HG03045 (cell line): ENCODE measurements around the gene ZNF121.
A peak's percentile ranks its signal among the peaks of the same experiment; 100 is the strongest.
"Not testable (repeated sequence)": the region's sequence is repeated elsewhere in the genome, so short reads cannot be mapped to it uniquely, and the experiment has no call there.

Experiments used
- ATAC-seq: cut with Tn5 transposase; IDR thresholded peaks from one replicate; pipeline ENCODE4 v1.9.1; 2021; ENCODE audit warnings: mild to moderate bottlenecking, moderate library complexity; ENCODE audit not compliant: unreplicated experiment

Gene ZNF121

GRCh38 chr19:9584073-9584833 is at the start of gene ZNF121:
ZNF121 (minus strand) TSS chr19:9584504; CDS start chr19:9568097, 16,407 bp downstream.
- ATAC-seq, result peak; percentile 89

GRCh38 chr19:9627856-9628255 is 43.6 kb upstream of the ZNF121 start:
- no peak for ATAC-seq

DNA sequence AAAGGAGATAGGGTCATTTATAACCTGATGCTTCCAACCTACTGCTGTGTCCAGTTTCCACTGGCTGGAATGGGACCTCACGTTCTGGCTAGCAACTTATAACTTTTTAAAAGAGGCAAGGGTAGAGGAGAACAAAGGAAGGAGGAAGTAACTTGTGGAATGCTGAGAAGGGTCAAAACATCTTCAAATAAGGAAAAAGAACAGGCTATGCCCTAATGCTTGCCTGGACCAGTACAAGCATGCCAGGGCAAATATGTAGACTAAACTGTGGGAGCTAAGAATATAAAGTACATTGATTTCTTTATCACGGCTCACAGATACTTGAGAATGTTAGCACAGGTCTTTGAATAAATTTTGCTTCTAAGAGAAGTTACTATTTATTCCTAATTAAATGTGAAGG is 38.2 kb upstream of the ZNF121 start:
- ATAC-seq, result no peak

DNA sequence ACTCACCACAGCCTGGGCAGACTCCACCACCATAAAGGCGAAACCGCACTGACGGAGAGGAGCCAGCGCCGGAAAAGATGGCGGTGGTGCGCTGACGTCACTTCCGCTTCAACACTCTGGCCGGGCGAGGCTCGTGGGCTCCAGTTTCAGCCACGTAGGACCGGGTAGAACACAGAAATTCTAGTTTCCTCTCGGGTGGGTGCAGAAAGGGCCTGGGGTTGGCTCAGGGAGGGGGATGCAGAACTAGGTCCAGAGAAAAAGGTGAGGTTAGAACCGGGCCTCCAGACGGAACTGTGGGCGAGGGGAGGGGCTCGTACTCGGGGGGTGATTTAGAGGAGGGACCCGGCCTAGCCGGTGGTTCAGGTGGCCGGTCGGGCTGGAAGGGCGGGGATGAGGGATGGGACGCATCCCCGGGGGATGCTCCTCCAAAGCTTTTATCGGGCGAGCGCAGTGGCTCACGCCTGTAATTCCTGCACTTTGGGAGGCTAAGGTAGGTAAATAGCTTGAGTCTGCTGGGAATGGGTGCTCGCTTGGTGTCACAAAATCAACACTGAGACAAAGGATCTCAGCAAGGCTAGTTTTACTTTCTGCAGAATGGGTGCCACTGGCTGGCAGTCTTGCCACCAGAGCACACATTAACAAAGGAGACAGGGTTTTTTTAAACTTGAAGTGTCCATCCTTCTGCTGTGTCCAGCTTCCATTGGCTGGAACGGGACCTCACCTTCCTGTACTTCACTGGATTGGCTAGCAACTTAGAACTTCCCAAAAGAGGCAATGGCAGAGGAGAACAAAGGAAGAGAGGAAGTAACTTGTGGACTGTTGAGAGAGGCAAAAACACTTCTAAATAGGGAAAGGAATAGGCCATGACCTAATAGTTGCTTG is 37.1 kb upstream of the ZNF121 start, which contains the start of gene ZNF561:
TSS of gene ZNF561 (minus strand) at position 77 of the 882 bp plus-strand sequence. CDS start 1,776 bp downstream, outside the sequence.
- ATAC-seq, result peak; percentile 76

- no peak for ATAC-seq
Measured at GRCh38 chr19:9620842-9621155, 36.5 kb upstream of the ZNF121 start.

- ATAC-seq, result no peak
Measured at GRCh38 chr19:9615844-9616243, 31.5 kb upstream of the ZNF121 start.

- no peak for ATAC-seq
Measured at GRCh38 chr19:9610484-9611113, 26.3 kb upstream of the ZNF121 start.

- no peak for ATAC-seq
Measured at GRCh38 chr19:9608912-9609311, 24.6 kb upstream of the ZNF121 start.

GRCh38 chr19:9597027-9597426 is 12.7 kb upstream of the ZNF121 start:
- no peak for ATAC-seq

- no peak for ATAC-seq
Measured at GRCh38 chr19:9586764-9587163, 2.5 kb upstream of the ZNF121 start.

DNA sequence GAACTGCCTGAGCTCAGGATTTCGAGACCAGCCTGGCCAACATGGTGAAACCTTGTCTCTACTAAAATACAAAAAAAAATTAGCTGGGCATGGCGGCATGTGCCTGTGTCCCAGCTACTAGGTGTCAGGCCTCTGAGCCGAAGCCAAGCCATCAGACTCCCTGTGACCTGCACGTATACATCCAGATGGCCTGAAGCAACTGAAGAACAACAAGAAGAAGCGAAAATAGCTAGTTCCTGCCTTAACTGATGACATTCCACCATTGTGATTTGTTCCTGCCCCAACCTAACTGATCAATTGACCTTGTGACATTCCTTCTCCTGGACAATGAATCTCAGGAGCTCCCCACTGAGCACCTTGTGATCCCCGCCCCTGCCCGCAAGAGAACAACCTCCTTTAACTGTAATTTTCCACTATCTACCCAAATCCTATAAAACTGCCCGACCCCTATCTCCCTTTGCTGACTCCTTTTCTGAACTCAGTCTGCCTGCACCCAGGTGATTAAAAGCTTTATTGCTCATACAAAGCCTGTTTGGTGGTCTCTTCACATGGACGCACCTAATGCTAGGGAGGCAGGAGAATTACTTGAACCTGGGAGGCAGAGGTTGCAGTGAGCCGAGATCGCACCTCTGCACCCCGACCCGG is 2.1 kb downstream of the ZNF121 start:
- ATAC-seq, result not testable (repeated sequence)

GRCh38 chr19:9580728-9581127 is 3.6 kb downstream of the ZNF121 start:
- ATAC-seq, result no peak

DNA sequence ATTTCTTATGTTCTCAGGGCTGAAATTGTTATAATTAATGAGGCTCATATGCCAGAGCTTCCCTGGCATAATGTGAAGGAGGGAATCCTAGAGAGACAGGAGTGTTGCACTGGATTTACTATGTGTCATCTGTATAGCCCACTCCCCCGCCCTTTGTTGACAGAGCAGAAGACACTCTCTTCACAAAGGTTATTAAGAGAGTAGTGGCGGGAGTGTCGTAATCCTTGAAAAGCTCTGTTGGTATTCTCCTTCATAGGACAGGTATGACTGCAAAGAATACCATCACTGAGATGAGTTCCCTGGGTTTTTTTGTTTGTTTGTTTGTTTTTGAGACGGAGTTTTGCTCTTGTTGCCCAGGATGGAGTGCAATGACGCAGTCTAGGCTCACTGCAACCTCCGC is 14.0 kb downstream of the ZNF121 start:
- ATAC-seq, result no peak

DNA sequence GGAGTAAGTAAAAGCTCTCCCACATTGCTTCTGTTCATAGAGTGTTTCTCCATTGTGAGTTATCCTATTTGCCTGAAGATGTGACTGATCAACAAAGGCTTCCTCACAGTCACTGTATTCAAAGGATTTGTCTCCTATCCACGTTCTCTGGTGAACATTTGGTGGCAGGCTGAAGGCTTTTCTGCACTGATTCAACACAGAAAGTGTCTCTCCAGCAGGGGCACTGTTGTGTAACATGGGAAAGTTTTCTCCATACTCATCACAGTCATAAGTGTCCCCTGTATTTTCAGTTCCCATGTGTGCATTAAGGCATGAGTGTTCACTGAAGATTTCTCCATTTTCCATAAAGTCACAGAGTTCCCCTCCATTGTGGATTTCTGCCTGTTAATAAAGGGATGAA is 17.6 kb downstream of the ZNF121 start:
- no peak for ATAC-seq

DNA sequence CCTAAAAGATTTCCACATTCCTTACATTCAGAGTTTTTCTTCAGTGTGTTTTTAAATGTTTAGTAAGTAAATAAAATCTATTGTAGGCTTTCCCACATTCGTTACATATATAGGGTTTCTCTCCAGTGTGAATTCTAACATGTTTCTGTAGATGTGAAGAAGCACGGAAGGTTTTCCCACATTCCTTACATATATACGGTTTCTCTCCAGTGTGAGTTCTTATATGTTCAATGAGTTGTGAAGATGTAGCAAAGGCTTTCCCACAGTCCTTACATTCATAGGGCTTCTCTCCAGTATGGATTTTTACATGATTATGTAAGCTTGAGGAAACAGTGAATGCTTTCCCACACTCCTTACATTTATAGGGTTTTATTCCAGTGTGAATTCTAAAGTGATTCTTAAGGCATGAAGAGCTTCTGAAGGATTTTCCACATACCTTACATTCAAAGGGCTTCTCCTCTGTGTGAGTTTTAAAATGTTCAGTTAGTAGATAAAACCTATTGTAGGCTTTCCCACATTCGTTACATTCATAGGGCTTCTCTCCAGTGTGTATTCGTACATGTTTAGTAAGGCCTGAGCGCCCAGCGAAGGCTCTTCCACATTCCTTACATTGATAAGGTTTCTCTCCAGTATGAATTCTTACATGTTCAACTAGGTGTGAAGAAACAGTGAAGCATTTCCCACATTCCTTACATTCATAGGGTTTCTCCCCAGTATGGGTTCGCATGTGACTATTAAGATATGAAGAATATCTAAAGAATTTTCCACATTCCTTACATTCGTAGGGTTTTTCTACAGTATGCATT is 18.2 kb downstream of the ZNF121 start:
- no peak for ATAC-seq

GRCh38 chr19:9552536-9553274 is 31.6 kb downstream of the ZNF121 start:
- no peak for ATAC-seq

- ATAC-seq, result no peak
Measured at GRCh38 chr19:9547870-9548269, 36.4 kb downstream of the ZNF121 start.

DNA sequence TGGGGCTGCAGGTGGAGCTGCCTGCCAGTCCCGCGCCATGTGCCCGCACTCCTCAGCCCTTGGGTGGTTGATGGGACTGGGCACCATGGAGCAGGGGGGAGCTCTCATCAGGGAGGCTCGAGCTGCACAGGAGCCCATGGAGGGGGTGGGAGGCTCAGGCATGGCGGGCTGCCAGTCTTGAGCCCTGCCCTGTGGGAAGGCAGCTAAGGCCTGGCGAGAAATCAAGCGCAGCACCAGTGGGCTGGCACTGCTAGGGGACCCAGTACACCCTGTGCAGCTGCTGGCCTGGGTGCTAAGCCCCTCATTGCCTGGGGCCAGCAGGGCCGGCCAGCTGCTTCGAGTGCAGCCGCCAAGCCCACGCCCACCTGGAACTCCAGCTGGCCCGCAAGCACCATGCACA is 43.0 kb downstream of the ZNF121 start:
- ATAC-seq, result not testable (repeated sequence)

- ATAC-seq, result not testable (repeated sequence)
Measured at GRCh38 chr19:9539921-9540320, 44.4 kb downstream of the ZNF121 start.
